Renal cortical epithelial cell (primary cell): ENCODE data around the gene ZNF322. TPM values are rescaled to one million over a fixed set of nuclear protein-coding genes. Genes with fewer than 3 reads are reported as not detected.
"Not testable (repeated sequence)": the region's sequence is repeated elsewhere in the genome, so short reads cannot be mapped to it uniquely, and the experiment has no call there.

ENCODE experiments used
- DNase-seq: peaks from one replicate; pipeline ENCODE4 v3.0.0-alpha.2; 2011; ENCODE audit warnings: low read depth
- total RNA-seq: library from RNA; depleted of rRNA; stranded (reverse); fragments of >200 nt; gene quantifications from 2 replicates; pipeline ENCODE4 v1.2.3, GENCODE V29; 2014

Gene ZNF322, protein sequence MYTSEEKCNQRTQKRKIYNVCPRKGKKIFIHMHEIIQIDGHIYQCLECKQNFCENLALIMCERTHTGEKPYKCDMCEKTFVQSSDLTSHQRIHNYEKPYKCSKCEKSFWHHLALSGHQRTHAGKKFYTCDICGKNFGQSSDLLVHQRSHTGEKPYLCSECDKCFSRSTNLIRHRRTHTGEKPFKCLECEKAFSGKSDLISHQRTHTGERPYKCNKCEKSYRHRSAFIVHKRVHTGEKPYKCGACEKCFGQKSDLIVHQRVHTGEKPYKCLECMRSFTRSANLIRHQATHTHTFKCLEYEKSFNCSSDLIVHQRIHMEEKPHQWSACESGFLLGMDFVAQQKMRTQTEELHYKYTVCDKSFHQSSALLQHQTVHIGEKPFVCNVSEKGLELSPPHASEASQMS
- 12.9 and 22.2 TPM in 2 replicates for total RNA-seq

DNA sequence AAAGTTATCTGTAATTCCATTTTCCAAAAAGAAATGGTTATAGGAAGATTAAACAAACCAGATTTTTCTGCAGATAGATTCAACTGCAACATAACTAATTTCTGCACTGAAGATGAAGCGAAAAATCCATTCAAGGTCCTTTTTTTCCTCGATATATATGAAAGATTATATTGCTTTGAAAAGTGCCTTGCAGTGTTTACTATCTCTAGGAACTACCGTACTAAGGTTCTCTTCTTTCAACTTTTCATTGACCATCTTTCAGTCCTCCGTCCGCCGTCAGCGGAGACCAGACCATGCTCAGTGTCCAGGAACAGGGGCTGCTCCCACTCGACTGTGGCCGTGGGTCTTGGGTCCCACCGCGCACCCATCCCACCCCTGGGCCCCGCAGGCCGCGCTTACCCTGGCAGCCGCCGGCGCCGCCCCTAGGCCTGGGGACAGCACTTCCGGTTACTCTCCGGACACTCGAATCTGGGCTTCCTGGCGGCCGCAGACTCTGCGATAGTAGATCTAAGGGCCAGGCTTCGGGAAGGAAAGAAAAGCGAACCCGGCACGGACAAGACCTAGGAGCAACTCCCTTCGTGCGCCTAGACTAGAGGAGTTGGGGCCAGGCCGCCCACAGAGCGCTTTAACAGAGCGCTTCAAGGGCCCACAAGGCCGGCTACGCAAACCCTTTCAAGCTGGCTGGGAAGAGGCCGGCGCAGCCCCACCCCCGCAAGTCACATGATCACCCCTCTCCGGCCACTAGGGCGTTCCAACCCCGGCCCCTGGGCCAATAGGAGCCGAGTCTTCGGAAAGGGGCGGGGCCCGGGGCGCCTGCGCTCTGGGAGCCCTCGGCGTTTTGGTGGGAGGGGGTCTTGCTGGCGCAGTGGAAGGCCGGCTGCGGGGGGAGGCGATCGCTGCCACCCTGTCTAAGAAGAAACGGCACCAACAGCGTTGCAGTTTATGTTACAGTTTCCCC lies at the start of gene ZNF322:
ZNF322 (minus strand) TSS at position 705 of the 958 bp plus-strand sequence. CDS start 21,193 bp downstream, outside the sequence.
- DNase-seq = peak; percentile 84

DNA sequence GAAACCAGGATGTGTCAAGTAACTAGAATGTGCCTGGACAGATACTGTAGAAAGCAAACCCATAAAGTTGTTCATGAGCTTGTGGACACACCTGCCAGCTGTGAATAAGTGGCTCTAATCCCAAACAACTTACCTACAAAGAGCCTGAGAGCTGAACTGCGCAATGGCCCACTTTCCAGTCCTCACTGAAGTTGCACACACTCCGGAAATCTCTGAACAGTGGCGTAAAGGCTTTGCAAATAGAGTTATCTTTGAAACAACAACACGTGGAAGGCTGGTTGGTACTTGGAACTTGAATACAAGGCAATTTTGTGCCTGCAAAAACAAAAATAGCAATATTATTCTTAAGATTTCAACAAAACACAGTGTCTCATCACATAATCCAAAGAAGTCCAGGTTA lies 46.2 kb upstream of the ZNF322 start:
- DNase-seq = not testable (repeated sequence)

DNA sequence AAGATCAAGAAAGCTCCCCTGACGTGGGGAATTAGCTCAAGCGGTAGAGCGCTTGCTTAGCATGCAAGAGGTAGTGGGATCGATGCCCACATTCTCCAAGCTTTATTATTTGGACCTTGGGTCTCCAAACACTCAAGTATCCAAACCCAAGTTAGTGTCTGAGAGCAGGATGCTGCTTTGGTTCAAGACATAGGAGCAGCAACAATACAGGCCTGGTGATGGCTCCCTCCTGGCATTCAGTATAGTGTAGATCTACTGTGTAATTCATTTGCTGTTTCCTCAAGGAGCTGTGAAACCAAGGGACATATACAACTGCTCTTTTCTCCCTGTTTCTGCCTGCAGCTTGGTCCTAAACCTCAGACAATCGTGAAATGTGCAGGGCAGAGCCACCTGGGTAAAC lies 45.8 kb upstream of the ZNF322 start:
- DNase-seq = not testable (repeated sequence)

DNA sequence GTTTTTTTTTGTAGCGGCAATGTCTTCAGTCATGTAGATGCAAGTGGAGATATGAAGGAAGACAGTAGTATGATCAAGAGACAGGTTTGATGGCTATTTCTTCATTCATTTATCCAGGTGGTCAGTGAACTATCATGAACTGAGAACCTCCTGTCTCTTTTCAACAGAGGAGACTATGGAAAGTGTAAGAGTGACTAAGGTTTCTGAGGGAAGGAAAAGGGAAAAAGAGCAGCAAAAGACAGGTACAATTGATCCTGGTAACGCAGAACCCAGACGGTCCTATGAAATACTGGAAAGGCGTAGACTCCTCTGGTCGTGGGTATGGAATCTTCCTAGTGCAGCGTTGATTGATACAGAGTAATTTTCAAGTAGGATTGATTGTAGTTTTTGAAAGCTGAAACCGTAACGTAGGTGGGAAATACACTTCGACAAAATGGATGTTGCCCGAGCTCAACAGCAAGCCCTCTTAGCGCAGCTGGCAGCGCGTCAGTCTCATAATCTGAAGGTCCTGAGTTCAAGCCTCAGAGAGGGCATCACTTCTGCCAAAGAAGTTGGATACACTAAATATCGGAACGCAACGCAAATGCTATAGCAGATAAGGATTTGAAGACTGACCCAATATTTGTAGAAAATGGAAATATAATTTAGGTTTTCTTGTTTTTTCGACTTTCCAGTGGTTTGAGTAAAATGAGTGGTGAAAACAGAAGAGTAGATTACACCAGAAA lies 41.6 kb upstream of the ZNF322 start:
- DNase-seq = not testable (repeated sequence)

DNA sequence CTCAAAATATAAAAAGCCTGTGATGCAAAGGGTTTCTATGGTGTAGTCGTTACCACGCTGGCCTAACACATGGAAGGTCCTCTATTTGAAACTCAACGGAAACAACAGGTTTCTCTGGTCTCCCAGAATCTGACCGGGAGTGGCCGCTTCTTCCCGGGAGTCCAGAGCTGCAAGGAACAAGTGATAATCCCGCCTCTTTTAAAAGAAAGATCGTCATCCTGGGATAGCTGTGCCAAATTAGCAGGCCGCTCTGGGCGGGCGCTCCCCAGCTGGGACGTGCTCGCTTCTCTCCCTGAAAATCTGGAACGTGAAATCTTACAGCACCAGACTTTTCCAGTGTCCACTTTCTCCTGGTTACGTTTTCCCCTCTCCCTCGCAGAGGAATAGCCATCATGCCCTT lies 38.0 kb upstream of the ZNF322 start:
- not testable (repeated sequence) for DNase-seq

DNA sequence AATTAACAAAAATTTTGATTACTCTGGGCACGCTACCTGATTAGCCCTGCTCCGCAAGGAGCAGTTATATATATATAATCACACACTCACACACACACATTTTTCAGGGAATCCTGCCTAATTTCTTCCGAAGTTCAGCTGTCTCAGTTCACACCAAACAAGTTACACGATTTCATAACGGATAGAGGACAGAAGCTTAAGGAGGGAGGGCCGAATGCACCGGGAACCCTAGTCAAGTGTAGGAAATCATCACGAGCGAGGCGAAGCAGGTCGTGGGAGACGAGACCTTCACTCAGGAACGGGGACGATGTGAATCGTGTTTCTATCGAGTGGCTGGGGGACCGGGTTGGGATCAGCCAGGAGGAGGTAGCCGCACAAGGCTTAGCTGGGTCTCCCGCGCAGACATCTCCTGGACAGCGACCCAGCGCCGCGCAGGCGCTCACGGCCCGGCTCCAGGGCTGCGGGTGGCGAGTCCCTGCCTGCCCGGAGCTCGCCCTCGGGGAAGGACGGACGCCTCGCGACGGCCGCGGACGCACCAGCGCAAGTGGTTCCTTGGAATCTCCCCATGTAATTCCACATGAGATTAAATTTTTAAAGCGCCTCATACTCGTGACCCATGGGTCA lies 29.9 kb upstream of the ZNF322 start:
- not testable (repeated sequence) for DNase-seq

DNA sequence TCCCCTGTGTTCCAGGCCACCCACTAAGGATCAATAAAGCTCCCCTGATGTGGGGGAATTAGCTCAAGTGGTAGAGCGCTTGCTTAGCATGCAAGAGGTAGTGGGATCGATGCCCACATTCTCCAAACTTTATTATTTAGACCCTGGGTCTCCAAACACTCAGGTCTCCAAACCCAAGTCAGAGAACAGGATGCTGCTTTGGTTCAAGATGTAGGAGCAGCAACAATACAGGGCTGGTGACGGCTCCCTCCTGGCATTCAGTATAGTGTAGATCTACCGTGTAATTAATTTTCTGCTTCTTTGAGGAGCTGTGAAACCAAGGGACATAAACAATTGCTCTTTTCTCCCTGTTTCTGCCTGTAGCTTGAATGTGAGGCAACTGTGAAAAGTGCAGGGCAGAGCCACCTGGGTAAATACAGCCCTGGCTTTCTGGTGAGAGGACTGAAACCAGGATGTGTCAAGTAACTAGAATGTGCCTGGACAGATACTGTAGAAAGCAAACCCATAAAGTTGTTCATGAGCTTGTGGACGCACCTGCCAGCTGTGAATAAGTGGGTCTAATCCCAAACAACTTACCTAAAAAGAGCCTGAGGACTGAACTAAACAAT lies 23.0 kb upstream of the ZNF322 start:
- not testable (repeated sequence) for DNase-seq

DNA sequence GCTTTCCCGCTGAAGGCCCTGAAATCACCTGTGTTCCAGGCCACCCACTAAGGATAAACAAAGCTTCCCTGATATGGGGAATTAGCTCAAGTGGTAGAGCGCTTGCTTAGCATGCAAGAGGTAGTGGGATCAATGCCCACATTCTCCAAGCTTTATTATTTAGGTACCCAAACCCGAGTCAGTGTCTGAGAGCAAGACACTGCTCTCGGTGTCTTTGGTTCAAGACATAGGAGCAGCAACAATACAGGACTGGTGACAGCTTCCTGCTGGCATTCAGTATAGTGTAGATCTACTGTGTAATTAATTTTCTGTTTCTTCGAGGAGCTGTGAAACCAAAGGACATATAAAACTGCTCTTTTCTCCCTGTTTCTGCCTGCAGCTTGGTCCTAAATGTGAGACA lies 13.7 kb upstream of the ZNF322 start:
- DNase-seq = not testable (repeated sequence)

DNA sequence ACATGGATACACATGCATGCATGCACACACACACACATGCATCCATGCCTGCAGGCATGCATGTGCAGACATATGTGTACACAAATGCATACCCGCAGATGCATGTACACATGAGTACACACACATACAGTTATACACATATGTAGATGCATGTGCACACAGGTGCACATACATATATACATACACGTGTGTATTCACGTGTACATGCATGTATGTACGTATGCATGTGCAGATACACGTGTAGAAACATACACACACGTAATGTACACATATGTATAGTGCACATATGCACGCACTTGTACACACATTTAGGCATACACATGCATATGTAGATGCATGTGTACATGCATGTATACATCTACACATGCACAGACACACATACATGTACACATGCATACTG lies 11.0 kb upstream of the ZNF322 start:
- DNase-seq = not testable (repeated sequence)

DNA sequence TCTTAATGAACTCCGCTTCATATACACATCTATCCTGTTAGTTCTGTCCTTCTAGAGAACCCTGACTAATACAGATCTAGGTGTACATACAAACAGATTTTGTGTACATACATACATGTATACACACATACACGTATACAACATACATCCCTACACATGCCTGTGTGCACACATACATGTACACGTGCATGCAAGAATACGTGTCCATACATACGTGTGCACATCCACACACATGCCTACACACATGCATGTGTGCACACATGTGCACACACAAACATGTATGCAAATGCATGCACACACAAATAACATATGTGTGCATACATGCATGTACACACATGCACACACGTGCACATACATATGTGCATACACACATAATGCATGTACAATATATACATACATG lies 10.5 kb upstream of the ZNF322 start:
- not testable (repeated sequence) for DNase-seq

DNA sequence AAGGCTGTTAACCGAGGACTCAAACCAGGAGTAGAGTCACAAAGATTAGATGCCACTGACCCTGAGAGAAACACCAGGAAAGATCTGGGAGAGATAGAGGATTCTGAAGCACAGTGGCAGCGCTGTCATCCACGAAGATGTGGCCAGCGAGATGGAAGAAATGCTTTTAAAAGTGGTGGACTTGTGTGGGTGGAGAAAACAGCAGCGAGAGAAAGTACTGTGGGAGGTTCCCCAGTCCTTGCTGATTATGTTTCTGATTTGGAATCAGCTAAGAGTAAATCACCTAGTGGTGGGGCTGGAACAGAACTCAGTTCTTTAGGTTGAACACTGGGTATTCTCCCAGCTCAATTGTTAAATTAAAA lies 435 bp upstream of the ZNF322 start:
- DNase-seq = peak; percentile 34

DNA sequence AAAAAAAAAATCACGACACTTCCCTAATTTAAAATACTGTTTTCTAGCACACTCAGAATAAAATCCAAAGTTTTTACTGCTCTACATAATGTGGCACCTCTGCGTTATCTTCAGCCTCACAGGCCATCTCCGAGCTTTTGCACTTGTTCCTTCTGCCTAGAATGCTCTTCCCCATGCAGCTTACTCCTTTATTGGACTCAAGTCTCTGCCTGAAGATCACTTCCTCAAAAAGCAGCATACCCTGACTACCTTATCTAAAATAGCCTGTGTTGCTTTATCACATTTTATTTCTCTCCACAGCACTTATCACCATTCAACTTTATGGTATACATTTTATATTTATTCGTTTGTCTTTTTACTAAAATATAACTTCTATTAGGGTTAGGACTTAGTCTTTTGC lies 2.3 kb downstream of the ZNF322 start:
- no peak for DNase-seq

DNA sequence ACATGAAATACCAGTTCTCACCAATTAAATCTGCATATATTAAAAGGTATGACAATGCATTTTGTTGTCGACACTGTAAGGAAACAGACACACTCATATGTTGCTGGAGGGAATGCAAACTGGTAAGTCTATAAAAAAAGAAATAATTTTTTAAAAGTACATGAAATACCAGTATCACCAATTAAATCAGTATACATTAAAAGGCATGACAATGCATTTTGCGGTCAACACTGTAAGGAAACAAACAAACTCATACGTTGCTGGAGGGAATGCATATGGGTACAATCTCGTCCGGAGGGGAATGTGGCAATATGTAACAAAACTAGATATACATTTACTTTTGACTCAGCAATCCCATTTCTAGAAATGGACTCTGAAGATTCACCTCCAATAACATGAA lies 6.5 kb downstream of the ZNF322 start:
- no peak for DNase-seq

DNA sequence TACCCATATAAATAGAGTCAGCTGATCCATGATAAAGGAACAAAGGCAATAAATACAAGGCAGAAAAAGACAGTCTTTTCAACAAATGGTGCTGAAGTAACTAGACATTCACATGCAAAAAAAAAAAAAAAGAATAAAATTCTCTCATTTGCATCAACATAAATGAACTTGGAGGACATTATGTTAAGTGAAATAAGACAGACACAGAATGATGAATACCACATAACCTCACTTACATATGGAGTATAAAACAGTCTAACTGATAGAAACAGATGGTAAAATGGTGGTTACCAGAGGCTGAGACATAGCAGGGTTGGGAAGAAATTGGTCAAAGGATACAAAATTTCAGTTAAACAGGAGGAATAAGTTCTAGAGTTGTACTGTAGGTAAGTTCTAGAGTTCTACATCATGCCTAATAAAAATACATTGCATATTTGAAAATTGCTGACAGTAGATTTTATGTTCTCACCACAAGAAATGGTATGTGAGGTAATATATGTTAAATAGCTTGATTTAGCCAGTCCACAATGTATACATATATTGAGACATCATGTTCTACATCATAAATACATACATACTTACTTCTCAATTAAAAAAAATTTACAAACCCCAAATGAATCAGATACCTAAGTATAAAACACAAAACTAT lies 8.3 kb downstream of the ZNF322 start:
- no peak for DNase-seq

DNA sequence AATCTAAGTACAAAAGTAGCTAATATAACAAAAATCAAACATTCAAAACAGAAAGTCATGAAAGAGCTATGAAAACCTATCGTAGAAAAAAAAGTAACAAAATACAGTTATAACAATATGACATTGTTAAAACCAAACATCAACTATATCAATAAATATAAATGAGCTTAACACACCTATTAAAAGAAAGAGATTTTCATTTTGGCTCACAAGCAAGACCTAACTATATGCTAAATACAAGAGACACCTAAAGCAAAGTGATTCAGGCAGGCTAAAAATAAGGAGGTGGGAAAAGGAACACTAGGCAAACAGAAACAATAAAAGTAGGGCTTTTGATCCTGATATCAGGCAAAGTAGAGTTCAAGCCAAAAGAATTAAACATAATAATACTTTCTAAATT lies 13.5 kb downstream of the ZNF322 start:
- no peak for DNase-seq

DNA sequence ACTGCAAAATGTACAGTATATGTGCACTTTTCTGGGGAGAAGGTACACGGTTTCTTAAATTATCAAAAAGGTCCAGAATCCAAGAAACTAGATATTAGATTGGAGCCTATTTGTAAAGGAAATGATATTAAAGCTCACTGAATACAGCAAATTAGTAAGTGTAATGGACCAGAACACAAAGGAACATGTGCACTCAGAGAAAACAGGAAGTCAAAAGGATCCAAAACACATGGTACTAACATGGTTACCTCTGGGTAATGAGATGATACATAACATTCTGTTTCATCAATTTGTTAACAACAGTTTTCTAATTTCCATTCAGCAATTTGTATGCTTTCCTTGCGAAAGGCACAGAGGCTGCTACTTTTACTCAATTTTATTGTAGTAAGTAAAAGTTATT lies 18.7 kb downstream of the ZNF322 start:
- no peak for DNase-seq

DNA sequence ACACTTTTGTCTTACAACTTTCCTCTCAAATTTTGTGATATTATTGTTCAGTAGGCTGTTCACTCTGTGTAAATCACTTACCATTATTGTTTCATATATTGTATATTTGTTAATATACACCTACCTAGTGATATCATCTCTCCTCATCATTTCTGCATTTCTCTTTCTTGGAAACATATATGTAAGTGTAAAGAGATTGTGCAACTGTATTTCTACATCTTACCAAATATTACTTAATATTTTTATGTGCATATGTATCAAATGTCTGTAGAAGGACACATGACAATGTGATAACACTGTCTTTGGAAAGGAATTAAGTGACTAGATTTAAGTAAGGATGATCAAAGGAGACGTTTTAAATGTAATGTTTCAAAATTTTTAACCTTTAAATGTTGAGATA lies 30.2 kb downstream of the ZNF322 start:
- DNase-seq = no peak

DNA sequence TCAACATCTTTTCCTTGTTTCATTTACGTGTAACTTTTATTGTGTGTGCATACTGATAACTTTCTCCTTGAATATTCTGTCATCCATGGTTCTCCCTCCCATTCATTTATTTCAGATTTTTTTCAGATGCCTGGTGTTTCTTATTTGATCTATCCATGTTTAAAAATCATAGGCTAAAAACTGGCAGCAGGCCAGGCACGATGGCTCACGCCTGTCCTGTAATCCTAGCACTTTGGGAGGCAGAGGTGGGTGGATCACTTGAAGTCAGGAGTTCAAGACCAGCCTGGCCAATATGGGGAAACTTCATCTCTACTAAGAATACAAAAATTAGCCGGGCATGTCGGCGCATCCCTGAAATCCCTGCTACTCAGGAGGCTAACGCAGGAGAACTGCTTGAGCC lies 31.7 kb downstream of the ZNF322 start:
- DNase-seq = no peak

DNA sequence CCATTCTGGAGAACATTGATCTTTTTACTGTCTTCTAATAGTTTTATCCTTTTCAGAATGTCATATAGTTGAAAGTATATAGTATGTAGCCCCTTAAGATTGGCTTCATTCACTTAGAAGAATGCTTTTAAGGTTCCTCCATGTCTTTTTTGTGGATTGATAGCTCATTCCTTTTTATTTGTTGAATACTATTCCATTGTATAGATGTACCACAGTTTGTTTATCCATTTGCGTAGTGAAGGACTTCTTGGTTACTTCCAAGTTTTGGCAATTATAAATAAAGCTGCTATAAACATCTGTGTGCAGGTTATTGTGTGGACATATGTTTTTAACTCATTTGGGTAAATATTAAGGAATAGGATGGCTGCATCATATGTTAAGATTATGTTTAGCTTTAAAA lies 35.0 kb downstream of the ZNF322 start:
- no peak for DNase-seq

DNA sequence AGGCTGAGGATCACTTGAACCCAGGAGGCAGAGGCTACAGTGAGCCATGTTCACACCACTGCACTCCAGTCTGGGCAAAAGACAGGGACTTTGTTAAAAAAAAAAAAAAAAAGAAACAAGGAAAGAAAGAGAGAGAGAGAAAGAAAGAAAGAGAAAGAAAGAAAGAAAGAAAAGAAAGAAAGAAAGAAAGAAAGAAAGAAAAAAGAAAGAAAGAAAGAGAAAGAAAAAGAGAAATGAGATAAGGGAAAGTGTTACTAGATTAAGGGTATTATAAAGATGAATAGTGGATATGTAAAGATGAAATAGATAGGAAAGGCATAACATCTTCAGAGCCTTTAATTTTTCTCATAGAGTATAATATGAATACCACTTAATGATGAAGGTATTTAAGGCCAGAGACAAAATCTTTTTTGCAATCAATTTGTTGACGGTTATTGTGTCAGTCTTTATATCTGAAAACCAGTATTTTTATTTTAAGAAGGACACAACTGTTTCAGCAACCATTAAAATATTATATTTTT lies 36.1 kb downstream of the ZNF322 start:
- DNase-seq = no peak
